Lower lobe of right lung (tissue), 2 donors: ENCODE measurements around the gene SPRN. TPM values are rescaled to one million over a fixed set of nuclear protein-coding genes. Genes with fewer than 3 reads are reported as not detected.
A peak's percentile ranks its signal among the peaks of the same experiment; 100 is the strongest.

Source experiments
- ATAC-seq, 2 donors: fragments of 200-7000 bp; cut with Tn5 transposase; one replicate each; pipeline ENCODE4 v1.9.1; 2020 to 2022; ENCODE audit warnings: mild to moderate bottlenecking in 2 of 2, moderate library complexity in 2 of 2
- DNase-seq: peaks from one replicate; pipeline ENCODE4 v3.0.0-alpha.2; 2020
- H3K27ac ChIP-seq: fragments of 200-600 bp; one replicate; pipeline ENCODE4 v1.8.0; 2022
- H3K27me3 ChIP-seq: fragments of 200-600 bp; one replicate; pipeline ENCODE4 v1.8.0; 2022; ENCODE audit warnings: low read depth
- H3K36me3 ChIP-seq: fragments of 200-600 bp; one replicate; pipeline ENCODE4 v1.8.0; 2022; ENCODE audit warnings: mild to moderate bottlenecking
- H3K4me1 ChIP-seq: fragments of 200-600 bp; one replicate; pipeline ENCODE4 v1.8.0; 2022
- H3K4me3 ChIP-seq: fragments of 200-600 bp; one replicate; pipeline ENCODE4 v1.8.0; 2022; ENCODE audit warnings: mild to moderate bottlenecking
- H3K9me3 ChIP-seq: fragments of 200-600 bp; one replicate; pipeline ENCODE4 v1.8.0; 2022
- intact Hi-C: fragments of 100-400 bp; cut with DNase I; formaldehyde crosslinking; loops from one replicate; pipeline ENCODE4 v1.11.0; 2022
- microRNA-seq: library from miRNA; unstranded; fragments of <30 nt; microRNA quantifications from one replicate; pipeline ENCODE4 v1.2.0, GENCODE V29; 2020; ENCODE audit warnings: borderline number of aligned reads
- total RNA-seq: library from RNA; stranded (reverse); fragmentation: NEBNext Ultra II Directional; extraction: Animal tissue kit (Norgen Biotek cat#: 25700); gene quantifications from one replicate; pipeline ENCODE4 v1.2.1, GENCODE V29; 2021
- TF ChIP-seq, protein P1 (sequence below): fragments of 200-600 bp; IDR thresholded peaks from one replicate; pipeline ENCODE4 v1.8.0; 2022; ENCODE audit warnings: antibody characterized with exemption, mild to moderate bottlenecking
- donor health status: DM: no; HTN: yes; CAD: no; lungs with severe emphysema.

The SPRN gene
- total RNA-seq, 1 donor from 2014 or later: not detected

DNA sequence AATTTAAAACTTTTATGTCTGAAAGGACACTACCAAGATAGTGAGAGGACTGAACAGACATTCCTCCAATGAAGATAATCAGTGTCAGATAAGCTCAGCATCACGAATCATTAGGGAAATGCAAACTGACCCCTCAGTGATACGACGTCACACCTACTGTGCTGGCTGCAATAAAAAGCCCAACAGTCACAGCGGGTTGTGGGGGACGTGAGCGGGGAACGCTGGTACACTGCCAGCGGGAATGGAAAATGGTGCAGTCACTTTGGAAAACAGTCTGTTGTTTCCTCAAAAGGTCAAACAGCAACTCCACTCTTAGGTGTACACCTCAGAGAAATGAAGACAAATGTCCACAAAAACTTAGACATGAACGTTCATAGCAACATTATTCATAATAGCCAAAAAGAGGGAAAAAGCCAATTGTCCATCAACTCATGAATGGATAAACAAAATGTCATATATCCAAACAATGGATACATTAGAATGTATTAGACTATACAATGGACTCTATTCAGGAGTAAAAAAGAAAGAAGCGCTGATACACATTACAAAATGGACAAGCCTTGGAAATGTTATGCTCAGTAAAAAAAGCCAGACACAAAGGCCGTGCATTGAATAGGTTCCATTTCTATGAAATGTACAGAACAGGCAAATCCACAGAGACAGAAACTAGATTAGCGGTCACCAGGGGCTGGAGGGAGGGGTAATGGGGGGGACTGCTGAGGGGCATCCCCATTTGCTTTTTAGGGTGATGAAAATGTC lies 48.9 kb downstream of the SPRN start:
- TF ChIP-seq, protein P1, sequence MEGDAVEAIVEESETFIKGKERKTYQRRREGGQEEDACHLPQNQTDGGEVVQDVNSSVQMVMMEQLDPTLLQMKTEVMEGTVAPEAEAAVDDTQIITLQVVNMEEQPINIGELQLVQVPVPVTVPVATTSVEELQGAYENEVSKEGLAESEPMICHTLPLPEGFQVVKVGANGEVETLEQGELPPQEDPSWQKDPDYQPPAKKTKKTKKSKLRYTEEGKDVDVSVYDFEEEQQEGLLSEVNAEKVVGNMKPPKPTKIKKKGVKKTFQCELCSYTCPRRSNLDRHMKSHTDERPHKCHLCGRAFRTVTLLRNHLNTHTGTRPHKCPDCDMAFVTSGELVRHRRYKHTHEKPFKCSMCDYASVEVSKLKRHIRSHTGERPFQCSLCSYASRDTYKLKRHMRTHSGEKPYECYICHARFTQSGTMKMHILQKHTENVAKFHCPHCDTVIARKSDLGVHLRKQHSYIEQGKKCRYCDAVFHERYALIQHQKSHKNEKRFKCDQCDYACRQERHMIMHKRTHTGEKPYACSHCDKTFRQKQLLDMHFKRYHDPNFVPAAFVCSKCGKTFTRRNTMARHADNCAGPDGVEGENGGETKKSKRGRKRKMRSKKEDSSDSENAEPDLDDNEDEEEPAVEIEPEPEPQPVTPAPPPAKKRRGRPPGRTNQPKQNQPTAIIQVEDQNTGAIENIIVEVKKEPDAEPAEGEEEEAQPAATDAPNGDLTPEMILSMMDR: no peak
- ATAC-seq: no peak
- H3K4me1 ChIP-seq: peaks cover 37% of the 10 kb centered on the region
- peaks cover 10% of the 10 kb centered on the region for H3K36me3 ChIP-seq
- DNase-seq: no peak
- H3K4me3 ChIP-seq: no peak overlapping the region
- no peaks in the 10 kb centered on the region for H3K9me3 ChIP-seq
- no peak overlapping the region for H3K27ac ChIP-seq
- intact Hi-C loops: no loop called here
- H3K27me3 ChIP-seq: no peaks in the 10 kb centered on the region

DNA sequence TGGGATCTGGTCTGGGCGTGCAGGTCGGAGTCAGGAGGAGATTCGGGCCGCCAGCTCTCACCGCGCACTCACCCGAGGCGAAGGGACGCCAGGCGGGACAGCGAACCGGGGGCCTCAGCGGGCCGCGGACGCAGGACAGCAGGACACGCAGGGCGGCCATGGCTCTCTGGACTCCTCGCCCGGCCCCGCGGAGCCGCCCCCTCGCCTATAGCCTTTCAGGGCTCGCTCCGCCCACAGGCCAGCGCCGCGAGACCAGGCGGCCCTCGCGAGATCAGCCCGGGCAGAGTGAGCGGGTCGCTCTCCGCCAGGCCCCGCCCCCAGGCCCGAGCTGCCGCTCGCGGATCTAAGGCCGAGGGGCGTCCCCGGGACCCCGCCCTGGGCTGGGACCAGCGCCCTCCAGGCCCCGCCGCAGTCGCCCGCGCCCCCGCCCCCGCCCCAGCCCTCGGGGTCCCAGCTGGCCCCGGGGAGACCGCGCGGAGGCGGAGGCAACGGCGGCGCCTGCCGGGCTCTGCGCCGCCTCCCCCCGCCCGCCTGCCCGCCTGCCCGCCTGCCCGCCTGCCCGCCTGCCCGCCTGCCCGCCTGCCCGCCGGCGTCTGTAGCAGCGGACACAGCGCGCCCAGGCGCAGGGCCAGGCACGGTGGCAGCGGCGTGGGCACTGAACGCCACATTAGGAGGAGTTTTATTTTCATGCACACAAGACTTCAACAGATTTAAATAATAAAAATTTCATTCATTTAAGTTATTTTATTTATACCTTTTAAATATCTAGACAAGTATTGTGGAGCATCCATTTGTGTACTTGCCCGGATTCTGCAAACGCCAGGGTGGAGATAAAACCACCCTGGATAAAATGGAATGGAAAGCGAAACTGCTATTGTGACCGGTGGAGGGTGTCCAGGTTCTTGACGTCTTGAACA lies 51.0 kb downstream of the SPRN start, which contains the start of gene ECHS1:
ECHS1 (minus strand) TSS at position 181 of the 917 bp plus-strand sequence; CDS start at position 160, 21 bp downstream.
- Histone ChIP-seq H3K36me3 (peaks cover 31% of the 10 kb centered on the region), H3K27ac (peak within 1 kb of the TSS; percentile 90), H3K4me1 (peaks cover 25% of the 10 kb centered on the region), H3K27me3 (no peaks in the 10 kb centered on the region), H3K4me3 (peak within 1 kb of the TSS; percentile 70), H3K9me3 (no peaks in the 10 kb centered on the region)
- intact Hi-C loops: no loop called here
- DNase-seq (peak; percentile 98), ATAC-seq (peak; percentile 98 to 99)
- TF ChIP-seq, protein P1: no peak

DNA sequence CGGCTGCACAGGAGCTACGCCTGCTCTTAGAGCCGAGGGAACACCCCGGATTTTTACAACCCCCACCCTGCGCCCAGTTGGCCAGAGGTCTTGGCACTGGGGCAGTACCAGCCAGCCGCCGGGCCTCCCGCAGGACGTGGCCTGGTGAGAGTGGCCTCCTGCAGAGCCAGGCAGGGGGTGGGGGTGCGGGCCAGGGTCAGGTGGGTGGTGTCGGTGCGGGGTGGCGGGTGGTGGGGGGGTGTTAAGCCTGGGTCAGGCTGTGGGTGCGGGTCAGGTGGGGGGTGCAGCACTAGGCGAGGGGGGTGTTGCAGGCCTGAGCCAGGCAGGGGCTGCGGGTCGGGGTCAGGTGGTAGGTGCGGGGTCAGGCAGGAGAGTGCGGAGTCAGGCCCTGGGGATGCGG lies 51.9 kb downstream of the SPRN start:
- peaks cover 18% of the 10 kb centered on the region for H3K4me1 ChIP-seq
- peaks cover 40% of the 10 kb centered on the region for H3K36me3 ChIP-seq
- H3K27ac ChIP-seq: no peak overlapping the region
- DNase-seq: peak; percentile 55
- H3K9me3 ChIP-seq: no peaks in the 10 kb centered on the region
- TF ChIP-seq, protein P1: no peak
- intact Hi-C loops: no loop called here
- peak; percentile 2 to 3 for ATAC-seq
- H3K4me3 ChIP-seq: peak overlapping the region; percentile 70
- H3K27me3 ChIP-seq: no peaks in the 10 kb centered on the region

Small RNAs within 50 kb of the gene (microRNA-seq; reads per million reads assigned to microRNA genes)
- gene MIR3944: 2.0 reads per million

Other genes with a start within 250 kb of the SPRN start
- gene UTF1, start 194.4 kb downstream of the SPRN start, total RNA-seq: not detected
- 4.5 TPM for gene VENTX, start 186.8 kb downstream of the SPRN start, total RNA-seq
- 18.7 TPM for gene ADAM8, start 147.8 kb downstream of the SPRN start, total RNA-seq
- gene TUBGCP2, start 115.8 kb downstream of the SPRN start, total RNA-seq: 54.5 TPM
- gene ZNF511, start 115.7 kb downstream of the SPRN start, total RNA-seq: 44.8 TPM
- not detected for gene CALY, start 87.7 kb downstream of the SPRN start, total RNA-seq
- gene PRAP1, start 77.3 kb downstream of the SPRN start, total RNA-seq: not detected
- gene FUOM, start 66.6 kb downstream of the SPRN start, total RNA-seq: 31.0 TPM
- 59.5 TPM for gene ECHS1, start 51.3 kb downstream of the SPRN start, total RNA-seq
- gene PAOX, start 45.4 kb downstream of the SPRN start, total RNA-seq: 6.9 TPM
- gene MTG1, start 30.5 kb downstream of the SPRN start, total RNA-seq: 41.7 TPM
- gene SCART1, start 29.3 kb upstream of the SPRN start, total RNA-seq: 2.4 TPM
- 0.86 TPM for gene CYP2E1, start 102.7 kb upstream of the SPRN start, total RNA-seq
- gene SYCE1, start 141.0 kb upstream of the SPRN start, total RNA-seq: 0.74 TPM
- gene FRG2B, start 202.2 kb upstream of the SPRN start, total RNA-seq: not detected